ENCODE measurements around the gene MAMSTR. TPM values are rescaled to one million over a fixed set of nuclear protein-coding genes. Genes with fewer than 3 reads are reported as not detected.
"Not testable (repeated sequence)": the region's sequence is repeated elsewhere in the genome, so short reads cannot be mapped to it uniquely, and the experiment has no call there.

The MAMSTR gene
- total RNA-seq, 1 donor from 2014 or later, result 2.7 TPM

DNA sequence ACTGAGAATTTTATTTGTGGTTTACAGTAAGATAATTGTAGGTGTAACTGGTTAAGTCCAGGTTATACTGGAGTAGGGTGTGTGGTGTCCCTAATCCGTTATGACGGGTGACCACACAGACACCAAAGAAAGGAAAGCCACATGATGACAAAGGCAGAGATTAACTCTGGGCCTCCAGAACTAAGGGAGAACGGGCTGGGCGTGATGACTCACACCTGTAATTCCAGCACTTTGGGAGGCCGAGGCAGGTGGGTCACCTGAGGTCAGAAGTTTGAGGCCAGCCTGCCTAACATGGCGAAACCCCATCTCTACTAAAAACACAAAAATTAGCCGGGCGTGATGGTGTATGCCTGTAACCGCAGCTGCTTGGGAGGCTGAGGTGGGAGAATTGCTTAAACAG lies 33.9 kb downstream of the MAMSTR start:
- DNase-seq, result no peak
- peaks cover 1% of the 10 kb centered on the region for H3K27me3 Mint-ChIP-seq (ENCODE audit: unreplicated experiment)
- no peaks in the 10 kb centered on the region for H3K36me3 Mint-ChIP-seq (ENCODE audit: unreplicated experiment)
- H3K4me3 Mint-ChIP-seq (ENCODE audit: unreplicated experiment), result no peak overlapping the region
- TF ChIP-seq, protein P1, sequence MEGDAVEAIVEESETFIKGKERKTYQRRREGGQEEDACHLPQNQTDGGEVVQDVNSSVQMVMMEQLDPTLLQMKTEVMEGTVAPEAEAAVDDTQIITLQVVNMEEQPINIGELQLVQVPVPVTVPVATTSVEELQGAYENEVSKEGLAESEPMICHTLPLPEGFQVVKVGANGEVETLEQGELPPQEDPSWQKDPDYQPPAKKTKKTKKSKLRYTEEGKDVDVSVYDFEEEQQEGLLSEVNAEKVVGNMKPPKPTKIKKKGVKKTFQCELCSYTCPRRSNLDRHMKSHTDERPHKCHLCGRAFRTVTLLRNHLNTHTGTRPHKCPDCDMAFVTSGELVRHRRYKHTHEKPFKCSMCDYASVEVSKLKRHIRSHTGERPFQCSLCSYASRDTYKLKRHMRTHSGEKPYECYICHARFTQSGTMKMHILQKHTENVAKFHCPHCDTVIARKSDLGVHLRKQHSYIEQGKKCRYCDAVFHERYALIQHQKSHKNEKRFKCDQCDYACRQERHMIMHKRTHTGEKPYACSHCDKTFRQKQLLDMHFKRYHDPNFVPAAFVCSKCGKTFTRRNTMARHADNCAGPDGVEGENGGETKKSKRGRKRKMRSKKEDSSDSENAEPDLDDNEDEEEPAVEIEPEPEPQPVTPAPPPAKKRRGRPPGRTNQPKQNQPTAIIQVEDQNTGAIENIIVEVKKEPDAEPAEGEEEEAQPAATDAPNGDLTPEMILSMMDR (IDR thresholded peaks at IDR 0.05; ENCODE audit: partially characterized antibody, unreplicated experiment), result no peak
- H3K9me3 Mint-ChIP-seq (ENCODE audit: unreplicated experiment), result no peaks in the 10 kb centered on the region
- no peaks in the 10 kb centered on the region for H3K4me1 Mint-ChIP-seq (ENCODE audit: low read depth, unreplicated experiment)
- H3K27ac Mint-ChIP-seq (ENCODE audit: unreplicated experiment), result no peak overlapping the region

DNA sequence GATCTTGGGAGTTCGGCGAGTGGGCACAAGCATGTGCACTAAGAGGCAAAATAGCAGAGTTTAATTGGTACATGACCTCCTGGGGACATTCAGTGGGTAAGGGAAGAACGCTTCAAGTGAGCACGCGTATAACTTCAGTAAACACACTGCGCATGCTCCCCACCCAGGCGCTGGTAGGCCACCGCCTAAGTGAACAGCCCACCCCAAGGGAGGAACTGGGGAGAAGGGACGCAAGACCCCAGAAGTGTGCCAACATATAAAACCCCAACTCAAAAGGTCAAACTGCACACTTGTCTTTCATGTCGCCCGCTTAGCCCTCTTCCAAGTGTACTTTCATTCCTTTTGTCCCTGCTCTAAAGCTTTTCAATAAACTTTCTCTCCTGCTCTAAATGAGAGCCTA lies 36.2 kb downstream of the MAMSTR start:
- no peak for DNase-seq
- H3K4me3 Mint-ChIP-seq (ENCODE audit: unreplicated experiment), result no peak overlapping the region
- H3K27me3 Mint-ChIP-seq (ENCODE audit: unreplicated experiment), result peaks cover 3% of the 10 kb centered on the region
- TF ChIP-seq, protein P1 (IDR thresholded peaks at IDR 0.05; ENCODE audit: partially characterized antibody, unreplicated experiment), result no peak
- no peaks in the 10 kb centered on the region for H3K36me3 Mint-ChIP-seq (ENCODE audit: unreplicated experiment)
- no peaks in the 10 kb centered on the region for H3K4me1 Mint-ChIP-seq (ENCODE audit: low read depth, unreplicated experiment)
- no peaks in the 10 kb centered on the region for H3K9me3 Mint-ChIP-seq (ENCODE audit: unreplicated experiment)
- H3K27ac Mint-ChIP-seq (ENCODE audit: unreplicated experiment), result no peak overlapping the region

DNA sequence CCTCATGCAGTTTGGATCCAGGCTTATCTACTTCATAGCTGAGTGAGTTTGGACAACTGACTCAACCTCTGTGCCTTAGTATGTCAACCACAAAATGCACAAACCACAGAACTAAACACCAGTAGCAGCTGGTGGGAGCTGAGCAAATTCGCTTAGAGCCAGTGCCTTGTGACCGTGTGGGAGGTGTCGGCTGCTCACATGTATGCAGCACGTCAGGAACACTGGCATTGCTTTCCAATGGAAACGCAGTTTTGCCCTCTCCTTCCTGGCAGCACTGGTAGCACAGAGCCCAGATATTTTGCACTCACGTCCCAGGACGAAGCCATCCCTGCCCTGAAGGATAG lies 38.4 kb downstream of the MAMSTR start:
- Mint-ChIP-seq H3K27ac (ENCODE audit: unreplicated experiment) (no peak overlapping the region), H3K4me3 (ENCODE audit: unreplicated experiment) (no peak overlapping the region), H3K36me3 (ENCODE audit: unreplicated experiment) (no peaks in the 10 kb centered on the region), H3K9me3 (ENCODE audit: unreplicated experiment) (no peaks in the 10 kb centered on the region), H3K27me3 (ENCODE audit: unreplicated experiment) (peaks cover 3% of the 10 kb centered on the region), H3K4me1 (ENCODE audit: low read depth, unreplicated experiment) (no peaks in the 10 kb centered on the region)
- TF ChIP-seq, protein P1 (IDR thresholded peaks at IDR 0.05; ENCODE audit: partially characterized antibody, unreplicated experiment), result no peak
- no peak for DNase-seq

DNA sequence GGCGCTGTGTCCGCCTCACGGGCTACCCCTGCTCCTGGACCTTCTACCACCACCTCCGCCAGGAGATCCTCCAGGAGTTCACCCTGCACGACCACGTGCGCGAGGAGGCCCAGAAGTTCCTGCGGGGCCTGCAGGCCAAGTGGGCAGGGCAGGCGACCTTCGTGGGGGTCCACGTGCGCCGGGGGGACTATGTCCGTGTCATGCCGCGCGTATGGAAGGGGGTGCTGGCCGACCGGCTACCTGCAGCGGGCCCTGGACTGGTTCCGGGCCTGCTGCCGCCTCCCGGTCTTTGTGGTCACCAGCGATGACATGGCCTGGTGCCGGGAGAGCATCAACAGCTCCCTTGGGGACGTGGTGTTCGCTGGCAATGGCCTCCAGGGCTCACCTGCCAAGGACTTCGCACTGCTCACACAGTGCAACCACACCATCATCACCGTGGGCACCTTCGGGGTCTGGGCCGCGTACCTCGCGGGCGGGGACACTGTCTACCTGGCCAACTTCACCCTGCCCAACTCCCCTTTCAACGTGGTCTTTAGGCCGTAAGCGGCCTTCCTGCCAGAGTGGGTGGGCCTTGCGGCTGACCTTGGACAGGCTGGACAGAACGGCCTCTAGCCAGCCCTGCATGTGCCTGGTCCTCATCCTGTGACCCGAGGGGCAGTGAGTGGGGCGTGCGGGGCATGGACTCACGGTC lies 38.9 kb downstream of the MAMSTR start:
- H3K27me3 Mint-ChIP-seq (ENCODE audit: unreplicated experiment), result peaks cover 3% of the 10 kb centered on the region
- TF ChIP-seq, protein P1 (IDR thresholded peaks at IDR 0.05; ENCODE audit: partially characterized antibody, unreplicated experiment), result no peak
- DNase-seq, result no peak
- no peak overlapping the region for H3K4me3 Mint-ChIP-seq (ENCODE audit: unreplicated experiment)
- H3K27ac Mint-ChIP-seq (ENCODE audit: unreplicated experiment), result no peak overlapping the region
- no peaks in the 10 kb centered on the region for H3K36me3 Mint-ChIP-seq (ENCODE audit: unreplicated experiment)
- H3K9me3 Mint-ChIP-seq (ENCODE audit: unreplicated experiment), result no peaks in the 10 kb centered on the region
- no peaks in the 10 kb centered on the region for H3K4me1 Mint-ChIP-seq (ENCODE audit: low read depth, unreplicated experiment)

DNA sequence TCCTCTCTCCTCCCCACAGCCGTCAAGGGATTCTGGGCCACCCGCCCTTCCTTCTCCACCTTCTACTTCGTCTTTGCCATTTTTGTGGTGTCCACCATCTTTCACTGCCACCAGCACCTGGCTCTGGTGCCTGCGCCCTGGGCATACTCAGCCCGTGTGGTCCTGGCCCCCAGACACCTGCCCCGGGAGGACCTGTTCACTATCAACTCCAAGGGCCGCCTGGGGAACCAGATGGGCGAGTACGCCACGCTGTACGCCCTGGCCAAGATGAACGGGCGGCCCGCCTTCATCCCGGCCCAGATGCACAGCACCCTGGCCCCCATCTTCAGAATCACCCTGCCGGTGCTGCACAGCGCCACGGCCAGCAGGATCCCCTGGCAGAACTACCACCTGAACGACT lies 39.5 kb downstream of the MAMSTR start:
- not testable (repeated sequence) for H3K27me3 Mint-ChIP-seq (ENCODE audit: unreplicated experiment); H3K9me3 Mint-ChIP-seq (ENCODE audit: unreplicated experiment); H3K36me3 Mint-ChIP-seq (ENCODE audit: unreplicated experiment); DNase-seq; H3K27ac Mint-ChIP-seq (ENCODE audit: unreplicated experiment); H3K4me1 Mint-ChIP-seq (ENCODE audit: low read depth, unreplicated experiment); H3K4me3 Mint-ChIP-seq (ENCODE audit: unreplicated experiment)

All from glutamatergic neuron (in vitro differentiated cells).